ENCODE measurements around the gene VWA2. TPM values are rescaled to one million over a fixed set of nuclear protein-coding genes. Genes with fewer than 3 reads are reported as not detected.

VWA2 gene
- polyA plus RNA-seq, 3 donors: not detected

DNA sequence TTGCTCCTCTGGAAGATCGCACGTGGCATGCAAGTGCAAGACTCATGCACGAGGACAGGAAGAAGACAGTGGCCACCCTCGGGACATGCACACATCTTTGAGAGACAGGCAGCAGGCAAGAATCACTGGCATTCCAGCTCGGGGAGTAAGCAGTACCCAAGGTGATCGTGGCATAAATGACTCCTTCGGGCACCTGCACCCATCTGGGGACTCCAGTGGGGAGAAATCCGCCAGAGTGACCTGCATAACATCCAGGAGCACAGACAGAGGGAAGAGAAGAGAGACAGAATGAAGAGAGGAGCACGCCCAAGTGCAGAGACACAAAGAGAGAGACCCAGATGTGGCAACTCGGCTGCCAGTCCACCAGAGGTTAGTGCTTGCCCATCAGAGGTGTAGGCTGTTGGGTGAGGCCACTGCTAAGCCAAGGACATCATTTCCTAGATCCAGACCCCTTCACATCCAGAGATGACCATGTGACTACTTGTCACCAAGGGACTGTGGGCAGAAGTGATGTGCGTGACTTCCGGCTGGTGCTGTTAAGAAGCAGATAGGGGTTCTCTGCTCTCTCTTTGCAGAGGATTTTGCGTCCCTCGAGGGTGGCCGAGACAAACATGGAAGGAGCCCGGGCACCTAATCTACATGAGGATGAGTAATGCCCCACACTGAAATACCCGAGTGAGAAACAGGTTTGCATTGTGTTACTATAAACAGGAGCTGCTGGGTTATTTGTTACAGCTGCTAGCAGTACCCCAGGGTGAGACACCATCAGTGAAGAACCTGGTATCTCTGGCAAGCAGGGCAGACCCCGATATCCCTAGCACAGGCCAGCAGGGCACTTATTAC lies 80.6 kb downstream of the VWA2 start:
- H3K9me3 ChIP-seq (replicated peaks in 1 of 2; ENCODE audit: control insufficient read depth in 1 of 2, insufficient read depth in 1 of 2, low read length in 2 of 2): no peaks in the 10 kb centered on the region
- DNase-seq: no peak
- no peak overlapping the region for H3K4me2 ChIP-seq (replicated peaks; ENCODE audit: extremely low read depth, low read length, poor library complexity, severe bottlenecking)
- intact Hi-C loops (cut with micrococcal nuclease): no loop called here
- 92% methylated on average over 17 of the region's 18 CpGs for WGBS (ENCODE audit: insufficient coverage)
- no peak overlapping the region for H2AFZ ChIP-seq (ENCODE audit: insufficient read depth, low read depth, low read length, poor library complexity, severe bottlenecking)
- Mint-ChIP-seq H3K9me3 (peaks cover 0 to 7% (median 0%) of the 10 kb centered on the region in 7 donors), H3K27ac (peak overlapping the region in 1 of 7 donors; percentile 24), H3K4me1 (no peaks in the 10 kb centered on the region), H3K36me3 (no peaks in the 10 kb centered on the region), H3K27me3 (ENCODE audit: low read depth in 3 of 3) (peaks cover 1 to 3% (median 1%) of the 10 kb centered on the region in 3 donors), H3K4me3 (no peak overlapping the region)
- no peak overlapping the region for H3K9ac ChIP-seq (ENCODE audit: insufficient read depth, low read length, poor library complexity, severe bottlenecking)
- no peak overlapping the region for H3K27ac ChIP-seq (ENCODE audit: low read depth in 1 of 2, low read length in 2 of 2)
- H3K79me2 ChIP-seq (ENCODE audit: insufficient read depth, low read length): no peaks in the 10 kb centered on the region
- TF ChIP-seq, protein P1, sequence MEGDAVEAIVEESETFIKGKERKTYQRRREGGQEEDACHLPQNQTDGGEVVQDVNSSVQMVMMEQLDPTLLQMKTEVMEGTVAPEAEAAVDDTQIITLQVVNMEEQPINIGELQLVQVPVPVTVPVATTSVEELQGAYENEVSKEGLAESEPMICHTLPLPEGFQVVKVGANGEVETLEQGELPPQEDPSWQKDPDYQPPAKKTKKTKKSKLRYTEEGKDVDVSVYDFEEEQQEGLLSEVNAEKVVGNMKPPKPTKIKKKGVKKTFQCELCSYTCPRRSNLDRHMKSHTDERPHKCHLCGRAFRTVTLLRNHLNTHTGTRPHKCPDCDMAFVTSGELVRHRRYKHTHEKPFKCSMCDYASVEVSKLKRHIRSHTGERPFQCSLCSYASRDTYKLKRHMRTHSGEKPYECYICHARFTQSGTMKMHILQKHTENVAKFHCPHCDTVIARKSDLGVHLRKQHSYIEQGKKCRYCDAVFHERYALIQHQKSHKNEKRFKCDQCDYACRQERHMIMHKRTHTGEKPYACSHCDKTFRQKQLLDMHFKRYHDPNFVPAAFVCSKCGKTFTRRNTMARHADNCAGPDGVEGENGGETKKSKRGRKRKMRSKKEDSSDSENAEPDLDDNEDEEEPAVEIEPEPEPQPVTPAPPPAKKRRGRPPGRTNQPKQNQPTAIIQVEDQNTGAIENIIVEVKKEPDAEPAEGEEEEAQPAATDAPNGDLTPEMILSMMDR (IDR thresholded peaks at IDR 0.05): no peak
- H4K20me1 ChIP-seq (ENCODE audit: insufficient read depth, low read length): no peaks in the 10 kb centered on the region
- H3K36me3 ChIP-seq (replicated peaks in 1 of 2; ENCODE audit: control insufficient read depth in 1 of 2, insufficient read depth in 2 of 2, low read length in 2 of 2): no peaks in the 10 kb centered on the region
- no peaks in the 10 kb centered on the region for H3K4me1 ChIP-seq (ENCODE audit: control insufficient read depth in 1 of 2, insufficient read depth in 2 of 2, low read length in 2 of 2)
- H3K4me3 ChIP-seq (replicated peaks in 1 of 3; ENCODE audit: low read depth in 2 of 3, low read length in 3 of 3): no peak overlapping the region
- H3K27me3 ChIP-seq (ENCODE audit: control insufficient read depth in 2 of 2, insufficient read depth in 2 of 2, low read length in 2 of 2): no peaks in the 10 kb centered on the region

DNA sequence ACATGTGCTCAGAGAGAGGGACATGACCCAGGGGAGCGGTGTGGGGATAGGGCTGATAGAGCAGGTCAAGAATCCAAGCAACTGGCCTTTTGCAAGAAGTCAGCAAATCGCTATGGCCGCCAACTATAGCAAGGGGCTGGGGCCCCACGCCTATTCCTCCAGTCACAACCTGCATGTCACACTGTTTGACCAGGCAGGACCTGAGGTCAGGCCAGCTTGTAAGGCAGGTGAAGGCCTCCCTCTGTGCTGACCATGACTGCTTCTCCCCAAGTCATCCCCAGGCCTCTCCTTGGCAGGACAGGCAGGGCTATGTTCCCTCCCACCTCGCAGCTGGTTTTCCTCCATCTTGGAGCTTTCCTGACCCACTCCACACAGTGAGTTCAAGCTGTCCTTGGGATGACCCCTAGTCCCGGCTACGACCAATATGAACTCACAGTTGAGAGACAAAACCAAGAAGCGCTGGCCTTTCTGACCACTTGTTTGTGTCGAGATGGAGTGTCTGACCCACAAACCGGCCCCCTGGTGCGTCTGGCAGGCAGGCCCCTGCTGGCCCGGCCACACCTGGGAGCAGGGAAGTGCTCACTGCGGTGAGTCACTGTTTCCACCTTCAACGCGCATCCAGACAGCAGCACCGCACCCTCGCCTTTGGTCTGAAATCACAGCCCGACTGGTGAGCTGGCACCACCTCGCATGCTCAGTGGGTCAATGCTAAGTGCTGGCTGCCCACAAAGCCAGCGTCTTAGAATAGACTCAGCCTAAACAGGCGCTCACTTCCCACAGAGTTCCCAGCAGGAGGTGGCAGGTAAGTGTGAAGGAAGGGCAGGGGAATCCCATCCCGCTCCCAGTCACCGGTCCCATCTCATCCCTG lies 81.4 kb downstream of the VWA2 start:
- Histone ChIP-seq H2AFZ (ENCODE audit: insufficient read depth, low read depth, low read length, poor library complexity, severe bottlenecking) (no peak overlapping the region), H3K9me3 (replicated peaks in 1 of 2; ENCODE audit: control insufficient read depth in 1 of 2, insufficient read depth in 1 of 2, low read length in 2 of 2) (no peaks in the 10 kb centered on the region), H3K4me1 (ENCODE audit: control insufficient read depth in 1 of 2, insufficient read depth in 2 of 2, low read length in 2 of 2) (no peaks in the 10 kb centered on the region), H4K20me1 (ENCODE audit: insufficient read depth, low read length) (no peaks in the 10 kb centered on the region), H3K9ac (ENCODE audit: insufficient read depth, low read length, poor library complexity, severe bottlenecking) (no peak overlapping the region), H3K79me2 (ENCODE audit: insufficient read depth, low read length) (no peaks in the 10 kb centered on the region), H3K27me3 (ENCODE audit: control insufficient read depth in 2 of 2, insufficient read depth in 2 of 2, low read length in 2 of 2) (no peaks in the 10 kb centered on the region), H3K27ac (ENCODE audit: low read depth in 1 of 2, low read length in 2 of 2) (no peak overlapping the region), H3K4me3 (replicated peaks in 1 of 3; ENCODE audit: low read depth in 2 of 3, low read length in 3 of 3) (no peak overlapping the region), H3K36me3 (replicated peaks in 1 of 2; ENCODE audit: control insufficient read depth in 1 of 2, insufficient read depth in 2 of 2, low read length in 2 of 2) (no peaks in the 10 kb centered on the region), H3K4me2 (replicated peaks; ENCODE audit: extremely low read depth, low read length, poor library complexity, severe bottlenecking) (no peak overlapping the region)
- no peak overlapping the region for H3K27ac Mint-ChIP-seq
- peaks cover 0 to 8% (median 0%) of the 10 kb centered on the region in 3 donors for H3K27me3 Mint-ChIP-seq (ENCODE audit: low read depth in 3 of 3)
- peaks cover 0 to 7% (median 0%) of the 10 kb centered on the region in 7 donors for H3K9me3 Mint-ChIP-seq
- DNase-seq: no peak
- WGBS (ENCODE audit: insufficient coverage): 96% methylated on average over 19 of the region's 23 CpGs
- H3K4me1 Mint-ChIP-seq: no peaks in the 10 kb centered on the region
- intact Hi-C loops (cut with micrococcal nuclease): no loop called here
- no peak overlapping the region for H3K4me3 Mint-ChIP-seq
- TF ChIP-seq, protein P1 (IDR thresholded peaks at IDR 0.05): no peak
- no peaks in the 10 kb centered on the region for H3K36me3 Mint-ChIP-seq

Measured in CD14-positive monocyte (primary cell).